Panc1 (cell line): ENCODE results near the gene OGDH.
"Not testable (repeated sequence)": the region's sequence is repeated elsewhere in the genome, so short reads cannot be mapped to it uniquely, and the experiment has no call there.

Source experiments
- CTCF ChIP-seq: fragments of 450-650 bp; IDR thresholded peaks from 2 replicates; pipeline ENCODE4 v1.5.1; 2017; ENCODE audit warnings: mild to moderate bottlenecking
- REST ChIP-seq, 2 experiments: IDR thresholded peaks; 2 replicates each; pipeline ENCODE4 v1.6.1; 2011 to 2012; ENCODE audit warnings: low read depth in 2 of 2, control low read depth in 1 of 2, low read length in 1 of 2, mild to moderate bottlenecking in 1 of 2, moderate library complexity in 1 of 2; ENCODE audit not compliant: insufficient read depth in 1 of 2
- TCF7L2 ChIP-seq: IDR thresholded peaks from 2 replicates; pipeline ENCODE4 v1.6.1; 2011; ENCODE audit warnings: mild to moderate bottlenecking, low read depth, low read length, inconsistent platforms

DNA sequence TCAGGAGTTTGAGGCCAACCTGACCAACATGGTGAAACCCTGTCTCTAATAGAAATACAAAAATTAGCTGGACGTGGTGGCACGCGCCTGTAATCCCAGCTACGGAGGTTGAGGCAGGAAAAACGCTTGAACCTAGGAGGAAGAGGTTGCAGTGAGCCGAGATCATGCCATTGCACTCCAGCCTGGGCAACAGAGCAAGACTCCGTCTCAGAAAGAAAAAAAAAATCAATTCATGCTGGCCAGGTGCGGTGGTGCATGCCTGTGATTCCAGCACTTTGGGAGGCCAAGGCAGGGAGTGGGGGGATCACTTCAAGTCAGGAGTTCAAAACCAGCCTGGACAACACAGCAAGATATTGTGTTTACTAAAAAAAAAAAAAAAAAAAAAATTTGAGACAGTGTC lies 9.2 kb upstream of the OGDH start:
- not testable (repeated sequence) for TF ChIP-seq REST (IDR thresholded peaks at IDR 0.05; ENCODE audit: insufficient read depth in 1 of 2, low read depth in 2 of 2, low read length in 1 of 2); CTCF; TCF7L2
